ENCODE data around the gene IL3RA.

The IL3RA gene

GRCh38 chrX:1391370-1391706 lies 54.8 kb downstream of the IL3RA start:
- TF ChIP-seq CTCF (conservative IDR thresholded peaks at IDR 0.05; ENCODE audit: low read depth, low read length), result no peak
- H3K4me3 ChIP-seq (ENCODE audit: low read depth, low read length), result peak overlapping the region; percentile 100
- DNase-seq (ENCODE audit: low read depth), result no peak

GRCh38 chrX:1391707-1392375 lies 55.3 kb downstream of the IL3RA start, which contains the start of gene SLC25A6:
Gene SLC25A6, minus strand, starts transcription at chrX:1392113. Its CDS starts 104 bp downstream, at chrX:1392009.
- peak; percentile 15 for TF ChIP-seq CTCF (conservative IDR thresholded peaks at IDR 0.05; ENCODE audit: low read depth, low read length)
- peak; percentile 99 for DNase-seq (ENCODE audit: low read depth)
- peak within 1 kb of the TSS; percentile 100 for H3K4me3 ChIP-seq (ENCODE audit: low read depth, low read length)

DNA sequence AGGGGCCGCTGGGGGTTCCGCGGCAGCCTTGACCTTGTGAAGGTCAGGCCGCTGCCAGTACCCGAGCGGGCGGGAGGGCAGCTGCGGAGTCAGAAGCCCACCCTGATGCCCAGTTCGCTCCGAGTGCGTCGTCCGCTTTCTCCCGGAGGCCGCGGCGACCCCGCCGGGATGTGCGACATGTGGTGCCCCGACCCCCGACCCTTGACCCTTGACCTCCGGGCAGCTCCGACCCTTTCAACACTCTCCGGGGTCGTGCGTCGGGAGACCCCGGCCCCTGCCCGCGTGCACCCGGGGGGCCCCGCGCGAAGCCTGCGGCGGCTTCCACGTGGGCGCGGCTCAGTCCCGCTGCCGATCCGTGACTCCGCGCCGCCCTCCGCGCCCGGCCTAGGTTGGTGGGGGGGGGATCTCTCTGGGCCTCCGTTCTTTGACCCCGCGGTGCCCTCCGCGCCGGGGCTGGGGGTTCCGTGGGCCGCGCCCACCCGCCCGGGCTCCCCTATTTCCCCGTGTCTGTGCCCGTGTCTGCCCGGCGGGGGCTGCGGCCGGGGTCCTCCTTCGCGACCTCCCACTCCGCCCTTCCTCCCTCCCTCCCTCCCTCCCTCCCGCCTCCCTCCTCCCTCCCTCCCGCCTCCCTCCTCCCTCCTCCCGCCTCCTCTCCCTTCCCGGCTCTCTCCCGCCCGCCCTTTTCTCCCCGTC lies 55.9 kb downstream of the IL3RA start:
- no peak for TF ChIP-seq CTCF (conservative IDR thresholded peaks at IDR 0.05; ENCODE audit: low read depth, low read length)
- DNase-seq (ENCODE audit: low read depth), result peak; percentile 75

DNA sequence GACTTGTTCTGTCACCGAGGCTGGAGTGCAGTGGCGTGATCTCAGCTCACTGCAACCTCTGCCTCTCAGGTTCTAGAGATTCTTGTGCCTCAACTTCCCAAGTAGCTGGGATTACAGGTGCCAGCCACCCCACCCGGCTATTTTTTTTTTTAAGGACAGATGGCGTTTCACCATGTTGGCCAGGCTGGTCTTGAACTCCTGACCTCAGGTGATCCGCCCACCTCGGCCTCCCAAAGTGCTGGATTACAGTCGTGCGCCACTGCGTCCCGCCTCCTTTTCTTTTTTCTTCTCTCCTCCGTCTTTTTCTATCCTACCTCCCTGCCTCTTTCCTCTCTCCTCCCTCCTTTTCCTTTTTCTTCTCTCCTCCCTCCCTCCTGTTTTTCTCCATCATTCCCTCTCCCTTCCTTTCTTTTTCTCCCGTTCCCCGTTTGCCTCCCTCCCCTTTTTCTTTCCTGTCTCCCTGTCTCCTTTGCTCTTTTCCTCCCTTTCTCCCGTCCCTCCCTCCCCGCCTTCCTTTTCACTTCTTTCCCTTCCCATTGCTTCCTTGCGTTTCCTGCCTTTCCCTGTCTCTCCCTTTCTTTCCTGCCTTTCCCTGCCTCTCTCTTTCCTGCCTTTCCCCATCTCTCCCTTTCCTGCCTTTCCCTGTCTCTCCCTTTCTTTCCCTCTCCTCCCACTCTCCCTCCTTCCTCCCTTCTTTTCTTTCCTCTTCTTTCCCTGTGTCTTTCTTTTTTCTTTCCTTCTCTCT lies 57.5 kb downstream of the IL3RA start:
- peak overlapping the region; percentile 79 for H3K4me3 ChIP-seq (ENCODE audit: low read depth, low read length)
- no peak for TF ChIP-seq CTCF (conservative IDR thresholded peaks at IDR 0.05; ENCODE audit: low read depth, low read length)
- DNase-seq (ENCODE audit: low read depth), result no peak

More for the DNA sequence above, 55.9 kb downstream of the IL3RA start:
- peak overlapping the region; percentile 79 for H3K4me3 ChIP-seq (ENCODE audit: low read depth, low read length)

- no peak overlapping the region for H3K4me3 ChIP-seq (ENCODE audit: low read depth, low read length)
- no peak for TF ChIP-seq CTCF (conservative IDR thresholded peaks at IDR 0.05; ENCODE audit: low read depth, low read length)
- no peak for DNase-seq (ENCODE audit: low read depth)
Observed at GRCh38 chrX:1394731-1395501, 58.3 kb downstream of the IL3RA start.

DNA sequence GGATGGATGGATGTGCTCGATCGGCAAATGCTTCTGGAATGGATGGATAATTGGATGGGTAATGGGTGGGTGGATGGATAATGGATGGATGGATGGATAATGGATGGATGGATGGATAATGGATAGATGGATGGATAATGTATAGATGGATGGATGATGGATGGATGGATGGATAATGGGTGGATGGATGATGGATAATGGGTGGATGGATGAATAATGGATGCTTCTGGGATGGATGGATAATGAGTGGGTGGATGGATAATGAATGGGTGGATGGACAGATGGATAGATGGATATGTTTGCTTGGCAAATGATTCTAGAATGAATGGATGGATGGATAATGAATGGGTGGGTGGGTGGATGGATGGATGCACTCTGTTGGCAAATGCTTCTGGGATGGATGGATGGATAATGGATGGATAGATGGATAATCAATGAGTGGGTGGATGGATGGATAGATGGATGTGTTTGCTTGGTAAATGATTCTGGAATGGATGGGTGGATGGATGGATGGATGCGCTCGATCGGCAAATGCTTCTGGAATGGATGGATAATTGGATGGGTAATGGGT lies 59.1 kb downstream of the IL3RA start:
- DNase-seq (ENCODE audit: low read depth), result no peak
- H3K4me3 ChIP-seq (ENCODE audit: low read depth, low read length), result no peak overlapping the region
- no peak for TF ChIP-seq CTCF (conservative IDR thresholded peaks at IDR 0.05; ENCODE audit: low read depth, low read length)
